ENCODE results near the gene MAP4K2.

DNA sequence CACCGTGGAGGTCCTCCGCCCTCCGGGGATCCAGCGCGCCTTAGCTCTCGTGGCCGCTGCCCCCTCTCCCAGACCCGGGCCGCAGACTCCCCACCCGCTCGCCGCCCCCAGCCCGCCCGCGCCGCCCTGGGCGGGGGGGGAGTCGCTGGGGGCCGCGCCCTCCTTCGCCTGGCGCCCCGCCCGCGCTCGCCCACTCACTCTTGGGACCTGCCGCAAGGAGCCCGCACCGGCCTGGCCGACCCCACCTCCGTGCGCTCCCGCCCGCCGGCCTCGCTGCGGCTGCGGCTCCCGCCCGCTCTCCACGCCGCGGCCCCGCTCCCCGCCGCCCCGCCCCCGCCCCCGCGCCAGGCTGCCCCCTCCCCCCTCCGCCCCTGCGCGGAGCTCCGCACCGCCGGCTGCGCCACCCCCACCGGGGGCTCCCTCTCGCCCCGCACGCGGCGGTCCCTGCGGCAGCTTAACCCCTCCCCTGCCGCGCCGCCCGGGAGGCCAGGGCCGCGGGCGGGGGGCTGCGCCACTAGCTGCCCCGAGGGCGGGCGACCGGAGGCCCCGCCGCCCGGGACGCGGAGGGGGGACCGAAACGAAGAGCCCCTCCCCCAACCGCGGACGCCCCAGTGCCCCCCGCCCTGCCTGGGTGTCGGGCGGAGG lies 58.3 kb downstream of the MAP4K2 start:
- no peak for TF ChIP-seq SP1 (IDR thresholded peaks at IDR 0.05)
- no peak for TF ChIP-seq NFRKB (IDR thresholded peaks at IDR 0.05)
- TF ChIP-seq HDGF (IDR thresholded peaks at IDR 0.05; ENCODE audit: borderline replicate concordance): no peak
- TF ChIP-seq FOXK2 (IDR thresholded peaks at IDR 0.05): no peak
- TF ChIP-seq L3MBTL2 (conservative IDR thresholded peaks at IDR 0.05): no peak
- TF ChIP-seq FOXM1 (IDR thresholded peaks at IDR 0.05; ENCODE audit: borderline replicate concordance): no peak
- no peak for TF ChIP-seq ARNT (IDR thresholded peaks at IDR 0.05)
- no peak for TF ChIP-seq TARDBP (IDR thresholded peaks at IDR 0.05)
- TF ChIP-seq BHLHE40 (IDR thresholded peaks at IDR 0.05; ENCODE audit: borderline replicate concordance): no peak
- no peak for TF ChIP-seq ELF4 (IDR thresholded peaks at IDR 0.05)
- TF ChIP-seq CTBP1 (IDR thresholded peaks at IDR 0.05; ENCODE audit: borderline replicate concordance): no peak
- TF ChIP-seq, protein P1, sequence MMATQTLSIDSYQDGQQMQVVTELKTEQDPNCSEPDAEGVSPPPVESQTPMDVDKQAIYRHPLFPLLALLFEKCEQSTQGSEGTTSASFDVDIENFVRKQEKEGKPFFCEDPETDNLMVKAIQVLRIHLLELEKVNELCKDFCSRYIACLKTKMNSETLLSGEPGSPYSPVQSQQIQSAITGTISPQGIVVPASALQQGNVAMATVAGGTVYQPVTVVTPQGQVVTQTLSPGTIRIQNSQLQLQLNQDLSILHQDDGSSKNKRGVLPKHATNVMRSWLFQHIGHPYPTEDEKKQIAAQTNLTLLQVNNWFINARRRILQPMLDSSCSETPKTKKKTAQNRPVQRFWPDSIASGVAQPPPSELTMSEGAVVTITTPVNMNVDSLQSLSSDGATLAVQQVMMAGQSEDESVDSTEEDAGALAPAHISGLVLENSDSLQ (IDR thresholded peaks at IDR 0.05): no peak
- TF ChIP-seq SUZ12 (IDR thresholded peaks at IDR 0.05): no peak
